KBM-7 (cell line): ENCODE results near the gene LBP.

ENCODE experiments used
- DNase-seq: peaks from one replicate; pipeline ENCODE4 v3.0.0-alpha.2; 2015
- in situ Hi-C: fragments of 300-500 bp; cut with MboI; formaldehyde crosslinking; loops from 2 replicates; pipeline ENCODE4 v1.14.3; 2020; ENCODE audit warnings: low sequenced_read_pairs, low pct_unique_long_range_greater_than_20kb, mixed read lengths

Gene LBP

GRCh38 chr20:38420388-38421085 lies 74.3 kb downstream of the LBP start:
- DNase-seq = no peak
- in situ Hi-C loops = no loop called here

GRCh38 chr20:38421915-38422314 lies 75.6 kb downstream of the LBP start:
- in situ Hi-C loops = no loop called here
- DNase-seq = no peak

- in situ Hi-C loops = no loop called here
- no peak for DNase-seq
Observed at GRCh38 chr20:38423541-38423940, 77.3 kb downstream of the LBP start.

GRCh38 chr20:38424401-38424800 lies 78.1 kb downstream of the LBP start:
- in situ Hi-C loops = no loop called here
- DNase-seq = no peak

GRCh38 chr20:38426006-38426897 lies 80.0 kb downstream of the LBP start:
- no peak for DNase-seq
- in situ Hi-C loops = no loop called here
